WTC11 (cell line): ENCODE data around the gene MEF2D.

Source experiments
- ATF1 ChIP-seq: sonication (generic); formaldehyde crosslinking; IDR thresholded peaks from 2 replicates; pipeline ENCODE4 v1.8.1; 2023; ENCODE audit warnings: mild to moderate bottlenecking, moderate library complexity, missing genetic modification reagents
- CDX4 ChIP-seq: fragments of 250-450 bp; sonication (Bioruptor Pico); IDR thresholded peaks from 2 replicates; pipeline ENCODE4 v1.9.0; 2021; ENCODE audit warnings: moderate library complexity, mild to moderate bottlenecking, inconsistent platforms, borderline replicate concordance
- CREB1 ChIP-seq: sonication (generic); formaldehyde crosslinking; IDR thresholded peaks from 2 replicates; pipeline ENCODE4 v1.8.0; 2023; ENCODE audit warnings: mild to moderate bottlenecking, missing genetic modification reagents
- CTCF ChIP-seq: fragments of 200-600 bp; IDR thresholded peaks from 2 replicates; pipeline ENCODE4 v1.8.0; 2022; ENCODE audit warnings: antibody characterized with exemption
- JAZF1 ChIP-seq: fragments of 250-450 bp; sonication (Bioruptor Pico); IDR thresholded peaks from 2 replicates; pipeline ENCODE4 v1.9.0; 2021; ENCODE audit warnings: moderate library complexity, mild to moderate bottlenecking, inconsistent platforms
- MLX ChIP-seq: sonication (generic); formaldehyde crosslinking; IDR thresholded peaks from 2 replicates; pipeline ENCODE4 v1.8.1; 2023; ENCODE audit warnings: mild to moderate bottlenecking, missing genetic modification reagents, moderate library complexity
- NFYB ChIP-seq: sonication (generic); formaldehyde crosslinking; conservative IDR thresholded peaks from 2 replicates; pipeline ENCODE4 v1.8.0; 2022; ENCODE audit warnings: low read depth, missing genetic modification reagents
- SMAD4 ChIP-seq: sonication (generic); formaldehyde crosslinking; IDR thresholded peaks from 2 replicates; pipeline ENCODE4 v1.8.0; 2022; ENCODE audit warnings: mild to moderate bottlenecking, missing genetic modification reagents
- USF2 ChIP-seq: sonication (generic); formaldehyde crosslinking; IDR thresholded peaks from 2 replicates; pipeline ENCODE4 v1.8.1; 2023; ENCODE audit warnings: mild to moderate bottlenecking, missing genetic modification reagents, moderate library complexity
- ZNF532 ChIP-seq: fragments of 250-450 bp; sonication (Bioruptor Pico); IDR thresholded peaks from 2 replicates; pipeline ENCODE4 v1.9.0; 2021; ENCODE audit warnings: mild to moderate bottlenecking, borderline replicate concordance

- TF ChIP-seq CREB1 (CRISPR knock-in tag) (no peak), CTCF (no peak), JAZF1 (no peak), MLX (no peak), USF2 (CRISPR knock-in tag) (no peak), ZNF532 (no peak), NFYB (CRISPR knock-in tag) (no peak), ATF1 (no peak), CDX4 (CRISPR knock-in tag) (no peak), SMAD4 (no peak)
These were observed 10.1 kb upstream of the MEF2D start for GRCh38 chr1:156510709-156511108.
